ENCODE measurements around the gene CPSF3. TPM values are rescaled to one million over a fixed set of nuclear protein-coding genes. Genes with fewer than 3 reads are reported as not detected.

CPSF3 gene
- total RNA-seq, 1 donor from 2014 or later, result 91.2 TPM

DNA sequence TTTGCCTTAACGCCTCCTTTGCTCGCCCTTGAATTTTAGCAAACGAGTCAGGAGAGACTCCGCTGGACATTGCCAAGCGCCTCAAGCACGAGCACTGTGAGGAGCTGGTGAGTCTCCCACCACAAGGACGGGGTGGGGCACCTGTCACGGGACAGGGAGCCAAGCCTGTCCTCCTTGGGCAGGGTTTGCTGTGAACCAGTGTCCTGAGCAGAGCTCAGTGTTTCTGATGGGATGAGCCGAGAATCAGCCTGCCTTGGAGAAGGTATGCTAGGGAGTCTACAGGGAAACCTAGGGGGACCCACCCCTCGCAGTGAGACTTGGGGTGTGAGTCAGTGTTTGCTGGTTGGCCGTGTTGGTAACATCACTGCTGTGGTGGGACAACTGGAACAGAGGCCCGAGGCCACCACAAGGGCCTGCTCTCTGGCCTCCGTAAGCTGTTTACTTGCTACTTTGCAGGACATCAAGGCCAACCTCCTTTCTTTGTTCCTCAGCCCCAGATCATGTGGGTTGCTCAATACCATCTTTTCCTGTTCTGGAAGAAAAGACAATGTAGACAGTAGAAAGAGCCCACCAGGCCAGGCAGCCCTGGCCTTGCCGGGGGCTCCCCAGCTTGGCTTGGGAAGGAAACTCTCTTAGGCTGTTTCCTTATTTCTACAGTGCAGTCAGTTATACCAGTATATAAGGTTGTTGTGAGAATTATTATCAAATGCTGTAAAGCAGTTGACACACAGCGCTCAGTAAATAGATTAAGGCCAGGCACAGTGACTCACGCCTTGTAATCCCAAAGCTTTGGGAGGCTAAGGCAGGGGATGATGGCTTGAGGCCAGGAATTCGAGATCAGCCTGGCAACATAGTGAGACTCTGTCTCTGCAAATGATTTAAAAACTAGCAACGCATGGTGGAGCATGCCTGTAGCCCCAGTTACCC lies 42.5 kb upstream of the CPSF3 start:
- TF ChIP-seq, protein P1, sequence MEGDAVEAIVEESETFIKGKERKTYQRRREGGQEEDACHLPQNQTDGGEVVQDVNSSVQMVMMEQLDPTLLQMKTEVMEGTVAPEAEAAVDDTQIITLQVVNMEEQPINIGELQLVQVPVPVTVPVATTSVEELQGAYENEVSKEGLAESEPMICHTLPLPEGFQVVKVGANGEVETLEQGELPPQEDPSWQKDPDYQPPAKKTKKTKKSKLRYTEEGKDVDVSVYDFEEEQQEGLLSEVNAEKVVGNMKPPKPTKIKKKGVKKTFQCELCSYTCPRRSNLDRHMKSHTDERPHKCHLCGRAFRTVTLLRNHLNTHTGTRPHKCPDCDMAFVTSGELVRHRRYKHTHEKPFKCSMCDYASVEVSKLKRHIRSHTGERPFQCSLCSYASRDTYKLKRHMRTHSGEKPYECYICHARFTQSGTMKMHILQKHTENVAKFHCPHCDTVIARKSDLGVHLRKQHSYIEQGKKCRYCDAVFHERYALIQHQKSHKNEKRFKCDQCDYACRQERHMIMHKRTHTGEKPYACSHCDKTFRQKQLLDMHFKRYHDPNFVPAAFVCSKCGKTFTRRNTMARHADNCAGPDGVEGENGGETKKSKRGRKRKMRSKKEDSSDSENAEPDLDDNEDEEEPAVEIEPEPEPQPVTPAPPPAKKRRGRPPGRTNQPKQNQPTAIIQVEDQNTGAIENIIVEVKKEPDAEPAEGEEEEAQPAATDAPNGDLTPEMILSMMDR (conservative IDR thresholded peaks at IDR 0.05; ENCODE audit: low read depth, low read length), result no peak
- peak; percentile 89 for DNase-seq (ENCODE audit: low read depth)
- no peak overlapping the region for H3K4me3 ChIP-seq (ENCODE audit: low read depth, low read length)

DNA sequence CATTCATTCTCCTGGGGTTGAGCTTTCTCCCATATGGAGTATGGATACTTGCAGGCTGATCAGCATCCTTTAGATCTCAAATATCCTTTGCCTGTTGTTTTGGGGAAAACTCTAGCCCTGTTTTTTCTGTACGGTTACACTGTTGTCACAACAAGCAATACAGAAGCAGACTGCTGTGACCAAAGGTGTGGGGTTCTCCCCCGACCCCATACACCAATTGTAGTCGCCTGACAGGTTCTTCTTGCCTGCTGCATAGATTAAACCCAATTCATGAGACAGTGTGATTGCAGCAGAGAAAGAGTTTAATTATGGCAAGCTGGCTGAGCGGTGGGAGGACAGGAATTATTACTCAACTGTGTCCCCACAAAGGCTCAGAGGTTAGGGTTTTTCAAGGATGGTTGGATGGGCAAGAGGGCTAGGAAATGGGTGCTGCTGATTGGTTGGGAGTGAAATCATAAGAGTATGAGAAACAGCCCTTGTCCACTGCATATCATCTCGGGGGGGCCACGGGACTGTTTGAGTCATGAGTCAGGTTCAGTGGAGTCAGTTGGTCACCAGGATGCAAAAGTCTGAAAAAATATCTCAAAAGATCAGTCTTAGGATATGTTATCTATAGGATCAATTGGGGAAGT lies 40.7 kb upstream of the CPSF3 start:
- peak; percentile 72 for DNase-seq (ENCODE audit: low read depth)
- H3K4me3 ChIP-seq (ENCODE audit: low read depth, low read length), result no peak overlapping the region
- TF ChIP-seq, protein P1 (conservative IDR thresholded peaks at IDR 0.05; ENCODE audit: low read depth, low read length), result no peak

DNA sequence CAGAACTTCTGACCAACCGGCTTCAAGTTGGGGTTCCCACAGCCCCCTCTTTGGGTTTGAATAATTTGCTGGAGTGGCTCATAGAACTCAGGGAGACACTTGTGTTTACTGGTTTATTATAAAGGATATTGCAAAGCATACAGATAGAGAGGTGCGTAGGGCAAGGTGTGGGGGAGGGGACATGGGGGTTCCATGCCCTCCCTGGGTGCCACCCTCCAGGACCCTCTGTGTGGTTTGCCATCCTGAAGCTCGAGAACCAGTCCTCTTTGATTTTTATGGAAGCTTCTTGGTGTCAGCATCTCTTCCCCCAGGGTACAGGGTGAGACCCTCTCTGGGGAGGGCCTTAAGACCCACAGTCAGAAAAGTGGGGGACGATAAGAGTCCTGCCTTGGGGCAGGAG lies 38.9 kb upstream of the CPSF3 start:
- no peak overlapping the region for H3K4me3 ChIP-seq (ENCODE audit: low read depth, low read length)
- TF ChIP-seq, protein P1 (conservative IDR thresholded peaks at IDR 0.05; ENCODE audit: low read depth, low read length), result no peak
- DNase-seq (ENCODE audit: low read depth), result no peak

DNA sequence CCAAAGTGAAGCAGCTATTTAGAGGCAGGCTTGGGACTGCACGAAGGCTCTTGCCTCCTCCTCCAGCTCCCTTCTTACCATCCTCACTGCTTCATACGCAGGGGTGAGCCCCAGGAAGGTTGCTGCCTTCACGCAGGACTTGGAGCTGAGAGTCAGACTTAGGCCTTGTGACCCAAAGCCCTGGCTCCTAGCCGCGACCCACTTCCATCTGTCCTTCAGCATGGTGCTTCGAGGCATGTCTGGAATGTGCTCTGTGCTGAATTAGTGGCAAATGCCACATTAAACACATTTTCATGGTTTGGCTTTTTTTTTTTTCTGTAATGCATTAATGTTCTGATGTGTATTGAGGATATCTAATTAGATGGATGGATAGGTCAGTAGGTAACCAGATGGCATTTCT lies 37.6 kb upstream of the CPSF3 start:
- TF ChIP-seq, protein P1 (conservative IDR thresholded peaks at IDR 0.05; ENCODE audit: low read depth, low read length), result no peak
- H3K4me3 ChIP-seq (ENCODE audit: low read depth, low read length), result no peak overlapping the region
- peak; percentile 50 for DNase-seq (ENCODE audit: low read depth)

DNA sequence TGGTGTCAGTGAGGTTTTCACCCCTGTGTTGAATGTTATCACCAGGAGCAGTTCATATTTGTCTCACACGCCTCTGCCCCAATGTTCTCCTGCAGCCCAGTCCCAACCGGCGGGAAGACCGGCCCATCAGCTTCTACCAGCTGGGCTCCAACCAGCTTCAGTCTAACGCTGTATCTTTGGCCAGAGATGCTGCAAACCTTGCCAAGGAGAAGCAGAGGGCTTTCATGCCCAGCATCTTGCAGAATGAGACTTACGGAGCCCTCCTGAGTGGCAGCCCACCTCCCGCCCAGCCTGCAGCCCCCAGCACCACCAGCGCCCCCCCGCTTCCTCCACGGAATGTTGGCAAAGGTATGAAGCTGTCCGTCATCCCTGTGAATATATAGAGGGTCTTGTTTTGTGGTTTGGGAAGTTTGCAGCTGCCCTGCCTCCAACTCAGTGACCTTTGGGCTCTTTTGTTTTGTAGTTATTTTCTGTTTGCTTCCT lies 35.2 kb upstream of the CPSF3 start:
- TF ChIP-seq, protein P1 (conservative IDR thresholded peaks at IDR 0.05; ENCODE audit: low read depth, low read length), result no peak
- no peak overlapping the region for H3K4me3 ChIP-seq (ENCODE audit: low read depth, low read length)

DNA sequence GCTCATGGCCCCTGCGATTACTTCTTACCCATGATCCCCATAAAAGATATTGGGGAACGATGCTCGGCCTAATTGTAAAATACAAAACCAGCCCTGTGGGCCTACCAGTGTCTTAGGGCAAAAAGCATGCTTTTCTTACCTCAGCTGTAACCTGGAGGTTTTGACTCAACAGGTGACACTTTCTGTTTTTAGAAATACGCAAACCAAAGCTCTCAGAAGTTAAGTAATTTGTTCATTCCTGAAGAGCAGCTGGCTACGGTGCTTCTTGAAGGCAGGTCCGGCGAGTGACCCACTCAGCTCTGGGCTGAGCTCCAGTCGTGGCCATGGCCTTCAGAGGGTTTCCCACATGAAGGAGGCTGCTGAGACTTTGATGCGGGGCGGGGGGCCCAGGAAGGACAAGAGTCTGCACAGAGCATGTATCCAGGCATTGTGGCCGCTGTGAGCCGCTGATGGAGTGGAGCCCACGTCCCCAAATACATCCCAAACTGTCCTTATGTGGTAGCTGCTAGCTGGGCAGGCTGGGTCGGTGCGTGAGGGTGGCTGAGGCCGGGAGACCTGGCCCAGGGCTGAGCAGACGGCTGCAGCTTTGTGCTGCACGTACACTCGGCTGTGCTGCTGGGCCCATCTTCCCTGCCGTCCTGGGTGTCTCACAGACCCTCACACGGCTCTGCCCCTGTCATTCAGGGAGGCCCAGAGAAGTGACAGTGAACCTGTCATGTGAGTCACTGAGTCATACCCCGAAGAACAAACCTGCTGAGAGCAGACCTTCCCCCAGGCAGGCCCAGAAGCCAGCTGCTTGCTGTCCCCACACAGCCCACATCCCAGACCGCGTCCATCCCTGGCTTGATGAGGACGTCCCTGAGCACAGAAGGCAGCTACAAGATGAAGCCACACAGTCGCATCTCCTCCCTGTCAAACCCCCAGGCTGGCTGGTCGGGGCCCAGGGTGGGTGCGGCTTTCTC lies 34.2 kb upstream of the CPSF3 start:
- TF ChIP-seq, protein P1 (conservative IDR thresholded peaks at IDR 0.05; ENCODE audit: low read depth, low read length), result no peak
- no peak overlapping the region for H3K4me3 ChIP-seq (ENCODE audit: low read depth, low read length)
- no peak for DNase-seq (ENCODE audit: low read depth)

More for the DNA sequence above, 35.2 kb upstream of the CPSF3 start:
- no peak for DNase-seq (ENCODE audit: low read depth)

Data from epithelial cell of proximal tubule (primary cell).